ENCODE data around the gene MGA. TPM values are rescaled to one million over a fixed set of nuclear protein-coding genes. Genes with fewer than 3 reads are reported as not detected.

MGA gene
- total RNA-seq, 3 donors from 2014 or later (not counting 1 experiment from before 2014, with no cell fraction given) = 54.9 to 75.0 (median 71.3) TPM

DNA sequence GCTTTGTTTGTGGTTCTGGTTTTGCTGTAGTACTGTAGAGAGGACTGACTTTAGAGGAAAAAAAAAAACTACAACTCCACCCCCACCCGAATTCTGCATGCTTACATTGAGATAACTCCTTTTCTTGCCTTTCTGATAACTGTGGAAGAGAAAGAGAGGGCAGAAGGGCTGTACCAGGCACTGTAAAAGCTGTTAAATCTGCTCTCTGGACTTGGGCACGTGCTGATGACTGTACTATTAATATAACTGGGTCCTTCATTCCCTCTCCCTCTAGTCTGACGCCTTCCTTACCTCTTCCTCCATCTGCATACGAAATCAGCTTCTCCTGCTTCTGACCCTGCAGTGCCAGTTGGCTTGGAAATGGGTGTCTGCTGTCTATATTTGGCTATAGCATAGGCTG is 129.0 kb downstream of the MGA start:
- Histone ChIP-seq H3K36me3 (ENCODE audit: control insufficient read depth, insufficient read depth, low read length) (no peaks in the 10 kb centered on the region), H3K27ac (ENCODE audit: low read length) (no peak overlapping the region), H3K27me3 (ENCODE audit: control insufficient read depth, insufficient read depth, low read length) (no peaks in the 10 kb centered on the region), H3K4me3 (ENCODE audit: low read length) (no peak overlapping the region), H3K9me3 (ENCODE audit: control insufficient read depth, insufficient read depth, low read length) (no peaks in the 10 kb centered on the region), H3K4me1 (ENCODE audit: control insufficient read depth, insufficient read depth, low read length) (peaks cover 15% of the 10 kb centered on the region)
- H3K27ac Mint-ChIP-seq = peak overlapping the region in 1 of 2 donors; percentile 74
- intact Hi-C loops (cut with micrococcal nuclease) = no loop called here
- no peaks in the 10 kb centered on the region for H3K27me3 Mint-ChIP-seq (ENCODE audit: low read depth in 2 of 2)
- ATAC-seq = no peak
- peaks cover 45 to 49% of the 10 kb centered on the region in 2 donors for H3K4me1 Mint-ChIP-seq
- H3K36me3 Mint-ChIP-seq = no peaks in the 10 kb centered on the region
- no peak for TF ChIP-seq CTCF (IDR thresholded peaks at IDR 0.05)
- no peak overlapping the region for H3K4me3 Mint-ChIP-seq
- no peaks in the 10 kb centered on the region for H3K9me3 Mint-ChIP-seq
- 37% methylated on average over 3 of the region's 4 CpGs for WGBS (ENCODE audit: insufficient coverage)
- no peak for DNase-seq

DNA sequence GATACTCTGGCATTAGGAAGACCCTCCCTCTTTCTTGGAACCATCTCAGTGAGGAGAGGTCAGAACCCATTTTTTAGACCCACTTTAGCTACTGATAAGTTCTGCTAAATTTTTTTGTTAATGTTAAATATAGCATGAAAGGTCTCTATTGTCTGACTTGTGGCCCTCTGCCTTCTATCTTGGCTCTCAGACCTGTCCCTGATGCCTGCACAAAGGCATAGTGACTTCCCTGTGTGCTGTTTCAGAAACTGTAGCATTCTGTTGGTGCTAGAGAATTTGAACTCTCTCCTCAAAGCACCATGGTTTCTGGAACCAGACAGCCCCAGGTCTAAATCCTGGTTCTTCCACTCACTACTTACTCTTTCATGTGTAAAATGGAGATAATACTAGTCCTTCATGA is 129.5 kb downstream of the MGA start:
- H3K27ac Mint-ChIP-seq = peak overlapping the region; percentile 29 to 74
- H3K36me3 Mint-ChIP-seq = no peaks in the 10 kb centered on the region
- Histone ChIP-seq H3K4me3 (ENCODE audit: low read length) (no peak overlapping the region), H3K27ac (ENCODE audit: low read length) (no peak overlapping the region), H3K36me3 (ENCODE audit: control insufficient read depth, insufficient read depth, low read length) (no peaks in the 10 kb centered on the region), H3K4me1 (ENCODE audit: control insufficient read depth, insufficient read depth, low read length) (peaks cover 15% of the 10 kb centered on the region), H3K9me3 (ENCODE audit: control insufficient read depth, insufficient read depth, low read length) (no peaks in the 10 kb centered on the region), H3K27me3 (ENCODE audit: control insufficient read depth, insufficient read depth, low read length) (no peaks in the 10 kb centered on the region)
- no peak for TF ChIP-seq CTCF (IDR thresholded peaks at IDR 0.05)
- no peaks in the 10 kb centered on the region for H3K27me3 Mint-ChIP-seq (ENCODE audit: low read depth in 2 of 2)
- intact Hi-C loops (cut with micrococcal nuclease) = no loop called here
- no peak for ATAC-seq
- H3K4me3 Mint-ChIP-seq = no peak overlapping the region
- H3K9me3 Mint-ChIP-seq = no peaks in the 10 kb centered on the region
- DNase-seq = no peak
- H3K4me1 Mint-ChIP-seq = peaks cover 45 to 49% of the 10 kb centered on the region in 2 donors

DNA sequence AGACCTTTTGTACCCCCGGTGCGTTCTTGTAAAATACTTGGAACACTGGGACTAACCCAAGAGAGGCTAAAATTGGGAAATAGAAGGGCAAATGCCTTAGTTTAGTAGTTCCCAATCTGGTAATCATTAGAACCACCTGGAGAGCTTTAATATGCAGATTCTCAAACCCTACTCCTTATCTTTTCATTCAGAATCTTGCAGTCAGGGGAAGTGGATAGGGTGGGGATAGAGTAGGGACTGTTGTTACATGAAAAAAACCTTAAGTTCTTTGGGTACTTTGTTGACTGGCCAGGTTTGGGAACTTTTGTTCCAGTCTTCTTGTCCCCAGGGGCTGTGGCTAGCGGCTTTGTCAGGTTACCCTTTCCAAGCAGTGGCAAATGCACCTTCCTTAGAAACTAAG is 130.0 kb downstream of the MGA start:
- no peaks in the 10 kb centered on the region for H3K27me3 Mint-ChIP-seq (ENCODE audit: low read depth in 2 of 2)
- Histone ChIP-seq H3K9me3 (ENCODE audit: control insufficient read depth, insufficient read depth, low read length) (no peaks in the 10 kb centered on the region), H3K27ac (ENCODE audit: low read length) (no peak overlapping the region), H3K4me1 (ENCODE audit: control insufficient read depth, insufficient read depth, low read length) (peaks cover 15% of the 10 kb centered on the region), H3K4me3 (ENCODE audit: low read length) (no peak overlapping the region), H3K36me3 (ENCODE audit: control insufficient read depth, insufficient read depth, low read length) (no peaks in the 10 kb centered on the region), H3K27me3 (ENCODE audit: control insufficient read depth, insufficient read depth, low read length) (no peaks in the 10 kb centered on the region)
- DNase-seq (no peak), ATAC-seq (no peak)
- no peak for TF ChIP-seq CTCF (IDR thresholded peaks at IDR 0.05)
- peaks cover 47 to 51% of the 10 kb centered on the region in 2 donors for H3K4me1 Mint-ChIP-seq
- H3K36me3 Mint-ChIP-seq = no peaks in the 10 kb centered on the region
- intact Hi-C loops (cut with micrococcal nuclease) = no loop called here
- H3K4me3 Mint-ChIP-seq = no peak overlapping the region
- peak overlapping the region; percentile 29 to 74 for H3K27ac Mint-ChIP-seq
- no peaks in the 10 kb centered on the region for H3K9me3 Mint-ChIP-seq
- WGBS (ENCODE audit: insufficient coverage) = 90% methylated on average over 3 of the region's 3 CpGs

DNA sequence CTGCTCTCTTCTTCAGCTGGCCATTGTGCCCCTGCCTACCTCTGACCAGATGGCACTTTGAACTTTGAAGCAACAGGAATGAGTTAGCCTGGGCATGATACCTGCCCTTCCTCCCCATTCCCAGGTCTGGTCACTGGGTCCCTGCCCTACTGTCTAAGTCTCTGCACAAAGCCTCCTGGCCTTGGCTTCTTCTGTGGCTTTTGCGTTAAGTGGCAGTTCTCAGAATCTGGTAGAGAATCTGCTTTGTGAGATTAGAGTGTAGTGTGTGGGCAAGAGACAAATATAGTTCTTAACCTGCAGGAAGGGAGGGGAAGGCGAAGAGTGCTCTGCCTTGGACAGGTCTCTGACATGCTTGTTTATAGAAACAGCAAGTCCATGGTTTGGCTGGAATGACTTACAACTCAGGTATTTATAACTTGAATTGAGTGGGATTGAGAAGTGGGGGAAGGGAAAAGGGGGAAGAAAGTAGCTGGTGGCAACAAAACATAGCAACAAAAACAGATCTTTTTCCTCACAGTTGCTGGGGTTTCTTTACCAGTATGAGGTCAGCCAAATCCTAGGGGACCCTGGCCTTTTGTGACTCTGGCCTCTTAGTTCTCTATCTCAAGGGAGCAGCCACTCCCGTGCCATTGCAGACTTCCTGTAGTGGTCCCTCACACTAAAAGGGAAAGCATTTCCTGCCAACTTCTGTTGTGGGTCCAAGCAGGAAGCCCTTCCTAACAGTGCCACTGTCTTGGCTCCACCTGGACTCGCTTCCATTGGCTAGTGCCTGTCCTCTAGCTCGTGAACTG is 130.7 kb downstream of the MGA start:
- Mint-ChIP-seq H3K9me3 (no peaks in the 10 kb centered on the region), H3K36me3 (no peaks in the 10 kb centered on the region), H3K27ac (peak overlapping the region; percentile 61 to 74), H3K27me3 (ENCODE audit: low read depth in 2 of 2) (no peaks in the 10 kb centered on the region), H3K4me3 (peak overlapping the region; percentile 5), H3K4me1 (peaks cover 51 to 52% of the 10 kb centered on the region in 2 donors)
- Histone ChIP-seq H3K4me1 (ENCODE audit: control insufficient read depth, insufficient read depth, low read length) (peaks cover 15% of the 10 kb centered on the region), H3K27me3 (ENCODE audit: control insufficient read depth, insufficient read depth, low read length) (no peaks in the 10 kb centered on the region), H3K4me3 (ENCODE audit: low read length) (no peak overlapping the region), H3K36me3 (ENCODE audit: control insufficient read depth, insufficient read depth, low read length) (no peaks in the 10 kb centered on the region), H3K9me3 (ENCODE audit: control insufficient read depth, insufficient read depth, low read length) (no peaks in the 10 kb centered on the region), H3K27ac (ENCODE audit: low read length) (no peak overlapping the region)
- intact Hi-C loops (cut with micrococcal nuclease) = no loop called here
- WGBS (ENCODE audit: insufficient coverage) = 18% methylated on average over 5 of the region's 5 CpGs
- no peak for TF ChIP-seq CTCF (IDR thresholded peaks at IDR 0.05)
- DNase-seq (no peak), ATAC-seq (peak in 1 of 3 donors; percentile 58)

All from natural killer cell (primary cell).